H9 (cell line): Measurements from ENCODE around the gene ZNF330. TPM values are rescaled to one million over a fixed set of nuclear protein-coding genes. Genes with fewer than 3 reads are reported as not detected.

Source experiments
- DNase-seq: peaks from one replicate; pipeline ENCODE4 v3.0.0-alpha.2; 2017
- H2AFZ ChIP-seq: one replicate; pipeline ENCODE4 v1.6.1; 2013; ENCODE audit warnings: mild to moderate bottlenecking, low read length, control low read depth, moderate library complexity
- H2AK5ac ChIP-seq: 2 replicates; pipeline ENCODE4 v1.6.1; 2013; ENCODE audit warnings: low read length, control low read depth, mixed read lengths; ENCODE audit not compliant: insufficient read length
- H2BK120ac ChIP-seq: one replicate; pipeline ENCODE4 v1.6.1; 2013; ENCODE audit warnings: low read depth, mild to moderate bottlenecking, low read length, control low read depth, inconsistent platforms; ENCODE audit not compliant: poor library complexity, severe bottlenecking
- H2BK12ac ChIP-seq: 2 replicates; pipeline ENCODE4 v1.6.1; 2013; ENCODE audit warnings: low read length, control low read depth, mixed read lengths, low read depth; ENCODE audit not compliant: insufficient read length
- H2BK15ac ChIP-seq: 2 replicates; pipeline ENCODE4 v1.6.1; 2013; ENCODE audit warnings: low read depth, low read length, control low read depth
- H2BK20ac ChIP-seq: one replicate; pipeline ENCODE4 v1.6.1; 2013; ENCODE audit warnings: low read depth, mild to moderate bottlenecking, low read length, control low read depth, inconsistent platforms; ENCODE audit not compliant: poor library complexity, severe bottlenecking
- H2BK5ac ChIP-seq: 2 replicates; pipeline ENCODE4 v1.6.1; 2013; ENCODE audit warnings: low read length, control low read depth, mixed read lengths; ENCODE audit not compliant: insufficient read length
- H3K14ac ChIP-seq: 2 replicates; pipeline ENCODE4 v1.6.1; 2013; ENCODE audit warnings: low read length, control low read depth; ENCODE audit not compliant: insufficient read depth
- H3K18ac ChIP-seq: 2 replicates; pipeline ENCODE4 v1.6.1; 2013; ENCODE audit warnings: low read depth, mild to moderate bottlenecking, mixed read lengths, low read length, control low read depth; ENCODE audit not compliant: insufficient read length
- H3K23ac ChIP-seq: 2 replicates; pipeline ENCODE4 v1.6.1; 2013; ENCODE audit warnings: low read length, control low read depth, mixed read lengths, low read depth; ENCODE audit not compliant: insufficient read length
- H3K23me2 ChIP-seq: 2 replicates; pipeline ENCODE4 v1.6.1; 2013; ENCODE audit warnings: low read depth, mild to moderate bottlenecking, mixed read lengths, low read length, control low read depth; ENCODE audit not compliant: insufficient read length, poor library complexity, severe bottlenecking
- H3K27ac ChIP-seq: 2 replicates; pipeline ENCODE4 v1.5.1; 2013; ENCODE audit warnings: low read length, control low read depth, mixed read lengths, low read depth; ENCODE audit not compliant: insufficient read length
- H3K27me3 ChIP-seq: 2 replicates; pipeline ENCODE4 v1.6.1; 2013; ENCODE audit warnings: low read length, control low read depth, inconsistent platforms; ENCODE audit not compliant: insufficient read depth
- H3K4ac ChIP-seq: 2 replicates; pipeline ENCODE4 v1.6.1; 2013; ENCODE audit warnings: low read depth, mild to moderate bottlenecking, control low read depth, inconsistent platforms, low read length, moderate library complexity
- H3K4me1 ChIP-seq: 2 replicates; pipeline ENCODE4 v1.6.1; 2013; ENCODE audit warnings: low read length, control low read depth, inconsistent platforms; ENCODE audit not compliant: insufficient read depth
- H3K4me2 ChIP-seq: 2 replicates; pipeline ENCODE4 v1.6.1; 2013; ENCODE audit warnings: low read length, control low read depth, mixed read lengths; ENCODE audit not compliant: insufficient read length, insufficient read depth
- H3K56ac ChIP-seq: 2 replicates; pipeline ENCODE4 v1.6.1; 2013; ENCODE audit warnings: low read depth, mild to moderate bottlenecking, mixed read lengths, low read length, control low read depth; ENCODE audit not compliant: insufficient read length
- H3K79me1 ChIP-seq: 2 replicates; pipeline ENCODE4 v1.6.1; 2013; ENCODE audit warnings: low read depth, mild to moderate bottlenecking, moderate library complexity, low read length, control low read depth, inconsistent platforms; ENCODE audit not compliant: insufficient read depth, poor library complexity, severe bottlenecking
- H3K79me2 ChIP-seq: 2 replicates; pipeline ENCODE4 v1.6.1; 2013; ENCODE audit warnings: low read length, control low read depth, inconsistent platforms; ENCODE audit not compliant: insufficient read depth
- H3K9ac ChIP-seq: 2 replicates; pipeline ENCODE4 v1.6.1; 2013; ENCODE audit warnings: low read length, control low read depth, mixed read lengths; ENCODE audit not compliant: insufficient read length; ENCODE audit errors: extremely low read depth
- H3K9me3 ChIP-seq: one replicate; pipeline ENCODE4 v1.6.1; 2013; ENCODE audit warnings: low read depth, low read length, inconsistent platforms; ENCODE audit not compliant: control insufficient read depth
- H3T11ph ChIP-seq: one replicate; pipeline ENCODE4 v1.6.1; 2013; ENCODE audit warnings: mild to moderate bottlenecking, low read length, control low read depth, inconsistent platforms
- H4K20me1 ChIP-seq: one replicate; pipeline ENCODE4 v1.6.1; 2013; ENCODE audit not compliant: control insufficient read depth, insufficient read length, insufficient read depth
- H4K5ac ChIP-seq: 2 replicates; pipeline ENCODE4 v1.6.1; 2013; ENCODE audit warnings: low read depth, mild to moderate bottlenecking, mixed read lengths, low read length, control low read depth; ENCODE audit not compliant: insufficient read length
- H4K8ac ChIP-seq: replicated peaks from 2 replicates; pipeline ENCODE4 v1.6.1; 2013; ENCODE audit warnings: low read length, control low read depth, mixed read lengths, low read depth; ENCODE audit not compliant: insufficient read length
- H4K91ac ChIP-seq: 2 replicates; pipeline ENCODE4 v1.6.1; 2013; ENCODE audit warnings: low read depth, mild to moderate bottlenecking, moderate library complexity, mixed read lengths, low read length, control low read depth; ENCODE audit not compliant: insufficient read length
- H3K27ac Mint-ChIP-seq, 3 experiments: 2 replicates in 2 of 3; 3 replicates in 1 of 3; pipeline ENCODE4 v1.8.0; 2020 to 2021; ENCODE audit warnings: mixed read lengths in 3 of 3, mild to moderate bottlenecking in 1 of 3, moderate library complexity in 1 of 3
- H3K27me3 Mint-ChIP-seq: 2 replicates; pipeline ENCODE4 v1.8.0; 2021; ENCODE audit warnings: low read depth, mild to moderate bottlenecking, moderate library complexity, mixed read lengths
- H3K36me3 Mint-ChIP-seq, 3 experiments: 2 replicates in 2 of 3; 3 replicates in 1 of 3; pipeline ENCODE4 v1.8.0; 2020 to 2021; ENCODE audit warnings: low read depth in 3 of 3, mixed read lengths in 3 of 3; ENCODE audit not compliant: insufficient read depth in 1 of 3
- H3K4me1 Mint-ChIP-seq, 2 experiments: 2 replicates each; pipeline ENCODE4 v1.8.0; 2020; ENCODE audit warnings: mixed read lengths in 2 of 2
- H3K4me3 Mint-ChIP-seq, 2 experiments: 2 replicates in 1 of 2; 3 replicates in 1 of 2; pipeline ENCODE4 v1.8.0; 2020 to 2021; ENCODE audit warnings: mild to moderate bottlenecking in 2 of 2, mixed read lengths in 2 of 2, moderate library complexity in 1 of 2
- H3K9me3 Mint-ChIP-seq, 2 experiments: 2 replicates in 1 of 2; 3 replicates in 1 of 2; pipeline ENCODE4 v1.8.0; 2020; ENCODE audit warnings: mild to moderate bottlenecking in 2 of 2, mixed read lengths in 2 of 2, moderate library complexity in 1 of 2
- WGBS: extraction: QIAGEN DNeasy Blood & Tissue Kit; methylation state at CpG from one replicate; pipeline ENCODE4 v1.1.7; 2013; ENCODE audit warnings: missing lambda C conversion rate, low lambda C conversion rate, mixed read lengths; ENCODE audit not compliant: insufficient read length; ENCODE audit errors: extremely low coverage; 5-methylcytosine and 5-hydroxymethylcytosine counted together
- total RNA-seq: library from RNA; stranded (reverse); gene quantifications from 2 replicates; pipeline ENCODE4 v1.2.1, GENCODE V29; 2021
- TF ChIP-seq, protein P1 (sequence below): fragments of 200-600 bp; sonication (generic); conservative IDR thresholded peaks from 3 replicates; pipeline ENCODE4 v1.8.0; 2021; ENCODE audit warnings: antibody characterized with exemption, mild to moderate bottlenecking

ZNF330 gene
- total RNA-seq, 1 experiment from 2014 or later, result 32.6 TPM

DNA sequence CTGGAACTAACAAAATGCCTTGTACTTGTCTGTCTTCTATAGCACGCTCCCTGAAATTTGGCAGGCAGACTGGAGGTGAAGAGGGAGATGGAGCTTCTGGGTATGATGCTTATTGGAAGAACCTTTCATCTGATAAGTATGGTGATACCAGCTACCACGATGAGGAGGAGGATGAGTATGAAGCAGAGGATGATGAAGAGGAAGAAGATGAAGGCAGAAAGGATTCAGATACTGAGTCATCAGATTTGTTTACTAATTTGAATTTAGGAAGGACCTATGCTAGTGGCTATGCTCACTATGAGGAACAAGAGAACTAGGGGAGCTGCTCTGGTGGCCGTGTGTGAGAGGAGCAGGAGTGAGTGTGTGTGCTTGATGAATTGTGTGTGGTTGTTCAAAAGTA lies 13.0 kb downstream of the ZNF330 start:
- Histone ChIP-seq H3K23ac (no peak overlapping the region), H2BK15ac (no peak overlapping the region), H3K27ac (no peak overlapping the region), H3K14ac (no peak overlapping the region), H3K79me2 (no peaks in the 10 kb centered on the region), H2BK12ac (no peak overlapping the region), H4K91ac (no peak overlapping the region), H4K8ac (peak overlapping the region; percentile 67), H4K20me1 (no peaks in the 10 kb centered on the region), H3K4me1 (no peaks in the 10 kb centered on the region), H2BK5ac (no peak overlapping the region), H3K56ac (no peak overlapping the region), H2AK5ac (no peak overlapping the region), H4K5ac (no peak overlapping the region), H3K79me1 (no peaks in the 10 kb centered on the region), H3K4me2 (no peak overlapping the region), H3K18ac (no peak overlapping the region), H3K9ac (no peak overlapping the region), H2BK20ac (no peak overlapping the region), H3K27me3 (no peaks in the 10 kb centered on the region), H3K9me3 (no peaks in the 10 kb centered on the region), H3K4ac (no peak overlapping the region), H3T11ph (no peak overlapping the region), H3K23me2 (no peaks in the 10 kb centered on the region), H2BK120ac (no peak overlapping the region), H2AFZ (no peak overlapping the region)
- DNase-seq, result no peak
- Mint-ChIP-seq H3K27me3 (no peaks in the 10 kb centered on the region), H3K9me3 (no peaks in the 10 kb centered on the region), H3K4me1 (no peaks in the 10 kb centered on the region), H3K36me3 (peaks cover 15 to 37% (median 32%) of the 10 kb centered on the region in 3 experiments; a peak in 6 of 7 replicates), H3K27ac (no peak overlapping the region), H3K4me3 (no peak overlapping the region)
- WGBS, result no CpG with 5 or more reads among the region's 3 CpGs
- TF ChIP-seq, protein P1, sequence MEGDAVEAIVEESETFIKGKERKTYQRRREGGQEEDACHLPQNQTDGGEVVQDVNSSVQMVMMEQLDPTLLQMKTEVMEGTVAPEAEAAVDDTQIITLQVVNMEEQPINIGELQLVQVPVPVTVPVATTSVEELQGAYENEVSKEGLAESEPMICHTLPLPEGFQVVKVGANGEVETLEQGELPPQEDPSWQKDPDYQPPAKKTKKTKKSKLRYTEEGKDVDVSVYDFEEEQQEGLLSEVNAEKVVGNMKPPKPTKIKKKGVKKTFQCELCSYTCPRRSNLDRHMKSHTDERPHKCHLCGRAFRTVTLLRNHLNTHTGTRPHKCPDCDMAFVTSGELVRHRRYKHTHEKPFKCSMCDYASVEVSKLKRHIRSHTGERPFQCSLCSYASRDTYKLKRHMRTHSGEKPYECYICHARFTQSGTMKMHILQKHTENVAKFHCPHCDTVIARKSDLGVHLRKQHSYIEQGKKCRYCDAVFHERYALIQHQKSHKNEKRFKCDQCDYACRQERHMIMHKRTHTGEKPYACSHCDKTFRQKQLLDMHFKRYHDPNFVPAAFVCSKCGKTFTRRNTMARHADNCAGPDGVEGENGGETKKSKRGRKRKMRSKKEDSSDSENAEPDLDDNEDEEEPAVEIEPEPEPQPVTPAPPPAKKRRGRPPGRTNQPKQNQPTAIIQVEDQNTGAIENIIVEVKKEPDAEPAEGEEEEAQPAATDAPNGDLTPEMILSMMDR, result no peak
